B cell (primary cell): ENCODE results near the gene OSBPL5.

Source experiments
- EZH2 ChIP-seq: IDR thresholded peaks from 2 replicates; pipeline ENCODE4 v1.6.1; 2012; ENCODE audit warnings: borderline replicate concordance, low read depth, mild to moderate bottlenecking, moderate library complexity, low read length; ENCODE audit not compliant: insufficient read depth, poor library complexity, severe bottlenecking
- TF ChIP-seq, protein P1 (sequence below): fragments of 200-600 bp; IDR thresholded peaks from one replicate; pipeline ENCODE4 v1.8.0; 2022; ENCODE audit warnings: antibody characterized with exemption, mild to moderate bottlenecking

- TF ChIP-seq, protein P1, sequence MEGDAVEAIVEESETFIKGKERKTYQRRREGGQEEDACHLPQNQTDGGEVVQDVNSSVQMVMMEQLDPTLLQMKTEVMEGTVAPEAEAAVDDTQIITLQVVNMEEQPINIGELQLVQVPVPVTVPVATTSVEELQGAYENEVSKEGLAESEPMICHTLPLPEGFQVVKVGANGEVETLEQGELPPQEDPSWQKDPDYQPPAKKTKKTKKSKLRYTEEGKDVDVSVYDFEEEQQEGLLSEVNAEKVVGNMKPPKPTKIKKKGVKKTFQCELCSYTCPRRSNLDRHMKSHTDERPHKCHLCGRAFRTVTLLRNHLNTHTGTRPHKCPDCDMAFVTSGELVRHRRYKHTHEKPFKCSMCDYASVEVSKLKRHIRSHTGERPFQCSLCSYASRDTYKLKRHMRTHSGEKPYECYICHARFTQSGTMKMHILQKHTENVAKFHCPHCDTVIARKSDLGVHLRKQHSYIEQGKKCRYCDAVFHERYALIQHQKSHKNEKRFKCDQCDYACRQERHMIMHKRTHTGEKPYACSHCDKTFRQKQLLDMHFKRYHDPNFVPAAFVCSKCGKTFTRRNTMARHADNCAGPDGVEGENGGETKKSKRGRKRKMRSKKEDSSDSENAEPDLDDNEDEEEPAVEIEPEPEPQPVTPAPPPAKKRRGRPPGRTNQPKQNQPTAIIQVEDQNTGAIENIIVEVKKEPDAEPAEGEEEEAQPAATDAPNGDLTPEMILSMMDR = no peak
- TF ChIP-seq EZH2 = no peak
Observed at GRCh38 chr11:3139086-3139440, 26.0 kb downstream of the OSBPL5 start.
